GM21423 (cell line): ENCODE measurements around the gene BHLHE41.

Source experiments
- ATAC-seq: cut with Tn5 transposase; IDR thresholded peaks from one replicate; pipeline ENCODE4 v1.9.1; 2021; ENCODE audit warnings: mild to moderate bottlenecking, moderate library complexity; ENCODE audit not compliant: unreplicated experiment

BHLHE41 gene

DNA sequence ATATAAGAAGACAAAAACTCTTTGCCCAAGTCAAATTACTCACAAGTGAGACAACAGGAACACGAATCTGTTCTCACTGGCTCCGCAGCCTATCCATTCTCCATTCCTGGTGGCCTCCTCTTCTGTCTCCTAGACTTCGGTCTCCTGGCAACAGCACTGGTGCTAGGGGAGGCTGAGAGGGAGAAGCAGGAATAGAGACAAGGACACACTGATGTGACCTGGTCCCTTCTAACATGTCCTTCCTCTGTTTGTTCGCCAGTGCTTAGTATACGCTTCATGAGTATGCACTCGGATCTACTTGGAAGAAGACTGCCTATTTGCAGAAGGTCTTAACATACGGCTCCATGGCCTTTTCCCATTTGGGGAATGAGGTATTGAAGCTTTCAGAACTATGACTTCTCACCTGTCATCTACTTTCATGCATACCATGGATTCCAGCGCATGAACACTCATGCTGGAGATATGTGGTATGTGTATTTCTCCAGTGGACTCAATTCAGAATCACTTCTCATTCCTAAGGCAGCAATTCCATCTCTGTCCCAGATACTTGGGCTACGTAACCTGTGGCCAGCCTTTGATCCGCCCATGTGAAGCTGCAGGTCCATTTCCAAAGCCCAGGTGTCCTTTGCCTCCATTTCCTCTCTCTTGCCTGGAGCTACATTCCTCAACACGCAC lies 33.9 kb downstream of the BHLHE41 start:
- no peak for ATAC-seq

DNA sequence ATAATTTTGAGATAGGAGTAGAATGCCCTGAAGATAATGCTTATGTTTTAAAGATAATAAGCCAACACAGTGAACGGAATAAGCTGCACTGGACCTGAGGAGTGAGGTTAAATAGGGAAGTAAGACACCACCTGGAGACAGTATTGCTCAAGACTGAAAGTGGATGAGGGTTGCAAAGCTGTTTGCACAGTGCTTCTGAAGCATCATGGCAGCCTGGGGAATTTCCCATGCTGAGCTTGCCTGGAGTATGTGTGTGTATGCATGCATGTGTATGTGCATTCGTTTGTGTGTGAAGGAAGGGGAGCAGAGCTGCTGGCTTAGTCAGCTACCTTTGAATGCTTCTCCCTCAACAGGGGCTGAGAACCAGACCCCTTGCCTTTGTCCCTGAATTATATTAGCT lies 35.8 kb downstream of the BHLHE41 start:
- ATAC-seq: peak; percentile 97

DNA sequence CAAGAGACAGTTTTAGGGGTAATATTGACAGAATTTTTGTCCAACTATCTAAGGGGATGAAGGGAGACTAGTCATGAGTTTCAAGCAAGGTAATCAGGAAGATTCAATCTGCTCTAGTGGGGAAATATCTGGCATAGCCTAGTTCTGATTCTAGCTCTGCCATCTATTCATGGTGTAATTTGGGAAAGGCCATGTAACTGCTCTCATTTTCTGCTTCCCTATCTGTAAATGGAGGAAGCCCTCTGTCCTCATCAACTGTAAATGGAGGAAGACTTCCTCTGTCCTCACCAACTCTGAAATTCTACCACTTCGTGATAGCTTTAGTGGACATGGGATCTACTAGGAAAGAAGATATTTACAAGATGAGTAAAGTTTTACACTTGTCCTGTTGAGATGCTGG lies 37.9 kb downstream of the BHLHE41 start:
- ATAC-seq: no peak

DNA sequence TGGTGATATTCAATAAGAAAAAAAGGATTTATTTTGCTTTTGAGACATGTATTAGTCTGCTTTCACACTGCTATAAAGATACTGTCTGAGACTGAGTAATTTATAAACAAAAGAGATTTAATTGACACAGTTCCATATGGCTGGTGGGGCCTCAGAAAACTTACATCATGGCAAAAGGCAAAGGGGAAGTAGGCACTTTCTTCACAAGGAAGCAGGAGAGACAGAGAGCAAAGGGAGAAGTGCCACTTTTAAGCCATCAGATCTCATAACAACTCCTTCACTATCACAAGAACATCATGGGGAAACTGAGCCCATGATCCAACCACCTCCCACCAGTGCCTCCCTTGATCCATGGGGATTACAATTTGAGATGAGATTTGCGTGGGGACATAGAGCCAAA lies 43.9 kb downstream of the BHLHE41 start:
- ATAC-seq: no peak

DNA sequence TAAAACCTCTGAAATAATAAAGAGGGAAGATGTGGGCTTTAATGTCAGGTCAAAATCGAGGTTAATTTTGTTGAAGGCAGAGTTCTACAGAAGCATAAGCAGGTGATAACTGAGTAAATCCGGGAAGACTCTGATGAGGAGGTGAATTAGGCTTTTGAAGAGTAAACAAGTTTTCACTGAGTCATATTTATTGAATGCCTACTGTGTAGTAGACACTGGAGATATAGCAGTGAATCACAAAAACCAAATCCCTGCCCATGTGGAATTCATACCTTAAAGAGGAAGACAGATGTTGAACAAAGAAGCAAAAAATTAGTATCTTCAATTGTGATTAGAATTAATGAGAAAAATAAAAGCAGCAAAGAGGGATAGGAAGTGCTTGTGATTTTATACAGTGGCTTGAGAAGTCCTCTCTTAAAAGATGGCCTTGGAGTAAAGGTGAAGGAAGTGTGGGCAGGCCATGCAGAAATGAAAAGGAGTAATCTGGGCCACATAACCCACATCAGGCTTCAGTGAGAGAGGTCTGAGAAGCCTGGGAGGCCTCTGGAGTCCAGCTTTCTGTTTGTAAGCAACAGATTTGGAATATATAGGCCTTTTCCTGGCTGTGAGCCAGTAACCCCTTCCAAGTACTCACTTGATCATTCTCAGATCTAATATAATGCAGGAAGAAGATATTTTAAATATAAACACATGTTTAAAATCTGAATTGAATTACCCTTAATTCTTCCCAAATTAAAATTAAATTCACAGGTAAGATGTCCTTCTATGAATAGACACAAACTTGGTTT lies 46.7 kb downstream of the BHLHE41 start:
- no peak for ATAC-seq
